Measurements from ENCODE around the gene AHCYL1. TPM values are rescaled to one million over a fixed set of nuclear protein-coding genes. Genes with fewer than 3 reads are reported as not detected.

The AHCYL1 gene
- total and polyA plus RNA-seq, 12 donors = 21.9 to 58.9 (median 47.4) TPM

GRCh38 chr1:109969146-109969829, 15.3 kb upstream of the AHCYL1 start:
- Histone ChIP-seq H3K36me3 (no peaks in the 10 kb centered on the region), H3K4me3 (no peak overlapping the region), H3K27me3 (no peaks in the 10 kb centered on the region), H3K27ac (no peak overlapping the region), H3K9me3 (peaks cover 0 to 6% (median 0%) of the 10 kb centered on the region in 11 donors), H3K4me1 (peaks cover 0 to 9% (median 0%) of the 10 kb centered on the region in 9 donors)
- 94 to 95% methylated on average over 3 of the region's 3 CpGs for WGBS, 2 donors
- ATAC-seq (no peak), DNase-seq (no peak)
- no peak for TF ChIP-seq CTCF (IDR thresholded peaks at IDR 0.05)
- intact Hi-C loops (cut with DNase I) = no loop called here

GRCh38 chr1:109969907-109970306, 14.7 kb upstream of the AHCYL1 start:
- no peak for DNase-seq
- 90 to 92% methylated on average over 3 of the region's 3 CpGs for WGBS, 2 donors
- intact Hi-C loops (cut with DNase I) = loop anchor here in 1 of 10 donors (10.0 kb wide), 1 partner anchor 45 kb away; no protein-coding TSS in a partner anchor
- no peaks in the 10 kb centered on the region for H3K27me3 ChIP-seq
- H3K9me3 ChIP-seq = peaks cover 0 to 6% (median 0%) of the 10 kb centered on the region in 11 donors
- TF ChIP-seq CTCF (IDR thresholded peaks at IDR 0.05) = no peak
- no peak overlapping the region for H3K27ac ChIP-seq
- H3K4me3 ChIP-seq = no peak overlapping the region
- H3K4me1 ChIP-seq = peaks cover 0 to 9% (median 0%) of the 10 kb centered on the region in 9 donors
- H3K36me3 ChIP-seq = no peaks in the 10 kb centered on the region
- ATAC-seq = no peak

- Histone ChIP-seq H3K4me1 (peaks cover 0 to 18% (median 3%) of the 10 kb centered on the region in 9 donors), H3K4me3 (no peak overlapping the region), H3K36me3 (no peaks in the 10 kb centered on the region), H3K27me3 (no peaks in the 10 kb centered on the region), H3K9me3 (no peaks in the 10 kb centered on the region), H3K27ac (no peak overlapping the region)
- intact Hi-C loops (cut with DNase I) = loop anchor here in 1 of 10 donors (10.0 kb wide), 1 partner anchor 47 kb away; no protein-coding TSS in a partner anchor
- DNase-seq (no peak), ATAC-seq (no peak)
- no peak for TF ChIP-seq CTCF (IDR thresholded peaks at IDR 0.05)
- 47 to 60% methylated on average over 1 of the region's 1 CpG for WGBS, 2 donors
Observed at GRCh38 chr1:109971559-109971958, 13.0 kb upstream of the AHCYL1 start.

GRCh38 chr1:109974191-109974590, 10.4 kb upstream of the AHCYL1 start:
- intact Hi-C loops (cut with DNase I) = loop anchor here in 1 of 10 donors (10.0 kb wide), 1 partner anchor 49 kb away; no protein-coding TSS in a partner anchor

More at GRCh38 chr1:109974191-109974590, 10.4 kb upstream of the AHCYL1 start:
- no peaks in the 10 kb centered on the region for H3K27me3 ChIP-seq
- no peak for TF ChIP-seq CTCF (IDR thresholded peaks at IDR 0.05)
- no peaks in the 10 kb centered on the region for H3K9me3 ChIP-seq
- H3K36me3 ChIP-seq = no peaks in the 10 kb centered on the region
- DNase-seq (no peak), ATAC-seq (no peak)
- no peak overlapping the region for H3K4me3 ChIP-seq
- no peak overlapping the region for H3K27ac ChIP-seq
- 95 to 96% methylated on average over 3 of the region's 3 CpGs for WGBS, 2 donors
- peaks cover 0 to 30% (median 10%) of the 10 kb centered on the region in 9 donors for H3K4me1 ChIP-seq

All from heart right ventricle (tissue), 16 donors.